HepG2 (cell line): ENCODE measurements around the gene TRERF1. TPM values are rescaled to one million over a fixed set of nuclear protein-coding genes. Genes with fewer than 3 reads are reported as not detected.

Experiments used
- ATAC-seq: fragments of 200-7000 bp; cut with Tn5 transposase; 3 replicates; pipeline ENCODE4 v1.9.1; 2020; ENCODE audit warnings: mild to moderate bottlenecking, moderate library complexity
- BruUV-seq: library from RNA; stranded (reverse); fragments of 400-500 nt; replicated peaks from 2 replicates; lab custom pipeline; 2021; lab: Mats Ljungman, UMichigan
- CTCF ChIA-PET: fragments of 300-600 bp; formaldehyde crosslinking; extraction: SDS; loops from one replicate; lab custom pipeline; 2021; ENCODE audit warnings: low total read pairs, inconsistent platforms, low intra/inter-chr PET ratio; lab: Yijun Ruan, JAX
- POLR2A ChIA-PET: fragments of 350-600 bp; sonication (Branson Sonifier 250); formaldehyde crosslinking; loops from one replicate; lab custom pipeline; 2020; ENCODE audit warnings: antibody characterized with exemption, inconsistent platforms; lab: Yijun Ruan, JAX
- DNase-seq: peaks from one replicate; pipeline ENCODE4 v3.0.0-alpha.2; 2015; ENCODE audit warnings: low spot score
- FAIRE-seq: peaks from 3 replicates; lab custom pipeline; 2011; peaks lifted over from hg19 to GRCh38; lab: Jason Lieb, UNC
- H2AFZ ChIP-seq: one replicate; pipeline ENCODE4 v1.6.1; 2011; ENCODE audit warnings: low read length, inconsistent platforms
- H3K27ac ChIP-seq: fragments of 300-600 bp; 3 replicates; pipeline ENCODE4 v1.8.0; 2011; ENCODE audit warnings: mixed run types, mild to moderate bottlenecking, mixed read lengths, low read length, inconsistent platforms; ENCODE audit not compliant: insufficient read depth; ENCODE audit errors: extremely low read length
- H3K27me3 ChIP-seq, 2 experiments: fragments of 200-600 bp in 1 of 2; 2 replicates in 1 of 2; 3 replicates in 1 of 2; pipeline versions ENCODE4 v1.6.0 to v1.8.0; 2011; ENCODE audit warnings: low read length in 2 of 2, mild to moderate bottlenecking in 2 of 2, moderate library complexity in 2 of 2, inconsistent platforms in 1 of 2; ENCODE audit not compliant: insufficient read depth in 2 of 2, control insufficient read depth in 1 of 2
- H3K36me3 ChIP-seq, 2 experiments: fragments of 200-600 bp in 1 of 2; replicated peaks in 1 of 2; 2 replicates in 1 of 2; 3 replicates in 1 of 2; pipeline versions ENCODE4 v1.5.1 to v1.8.0; 2011; ENCODE audit warnings: low read length in 2 of 2, inconsistent platforms in 1 of 2; ENCODE audit not compliant: insufficient read depth in 2 of 2, control insufficient read depth in 1 of 2
- H3K4me1 ChIP-seq: 2 replicates; pipeline ENCODE4 v1.5.1; 2012; ENCODE audit warnings: low read length, inconsistent platforms; ENCODE audit not compliant: insufficient read depth
- H3K4me2 ChIP-seq: 2 replicates; pipeline ENCODE4 v1.6.0; 2011; ENCODE audit warnings: low read depth, low read length, inconsistent platforms
- H3K4me3 ChIP-seq, 3 experiments: fragments of 200-600 bp in 1 of 3; sonication (generic), shearing (Covaris generic) in 1 of 3; replicated peaks in 1 of 3; 2 replicates each; pipeline ENCODE4 v1.5.1; 2011 to 2016; ENCODE audit warnings: low read length in 3 of 3, inconsistent platforms in 2 of 3, low read depth in 2 of 3, mild to moderate bottlenecking in 2 of 3, control low read depth in 1 of 3, mixed read lengths in 1 of 3; ENCODE audit not compliant: insufficient read depth in 1 of 3
- H3K79me2 ChIP-seq: one replicate; pipeline ENCODE4 v1.6.1; 2011; ENCODE audit warnings: low read length, inconsistent platforms; ENCODE audit not compliant: insufficient read depth
- H3K9ac ChIP-seq: 2 replicates; pipeline ENCODE4 v1.6.0; 2011; ENCODE audit warnings: mild to moderate bottlenecking, low read depth, low read length, inconsistent platforms; ENCODE audit not compliant: insufficient read depth
- H3K9me3 ChIP-seq: 2 replicates; pipeline ENCODE4 v1.5.1; 2012; ENCODE audit warnings: mild to moderate bottlenecking, low read length
- H4K20me1 ChIP-seq: 2 replicates; pipeline ENCODE4 v1.6.0; 2011; ENCODE audit warnings: inconsistent platforms, mild to moderate bottlenecking, low read length, moderate library complexity; ENCODE audit not compliant: insufficient read depth
- CEBPZ ChIP-seq: IDR thresholded peaks from 2 replicates; pipeline ENCODE4 v1.6.1; 2012; ENCODE audit warnings: low read length, improper control_type of control experiment
- MBNL3 ChIP-seq: fragments of 250-450 bp; sonication (Bioruptor Pico); conservative IDR thresholded peaks from 2 replicates; pipeline ENCODE4 v1.8.0; 2022; ENCODE audit warnings: mild to moderate bottlenecking, inconsistent platforms
- MLXIP ChIP-seq: sonication (generic); formaldehyde crosslinking; IDR thresholded peaks from 2 replicates; pipeline ENCODE4 v1.9.0; 2021; ENCODE audit warnings: missing genetic modification reagents, borderline replicate concordance
- PRDM10 ChIP-seq: sonication (generic); formaldehyde crosslinking; IDR thresholded peaks from 2 replicates; pipeline ENCODE4 v1.4.0; 2020; ENCODE audit warnings: low read depth, missing genetic modification reagents
- ZNF207 ChIP-seq: fragments of 450-650 bp; IDR thresholded peaks from 2 replicates; pipeline ENCODE4 v1.6.1; 2016; ENCODE audit warnings: antibody characterized with exemption, borderline replicate concordance
- WGBS: methylation state at CpG from one replicate; pipeline ENCODE4 v1.1.6; 2017; ENCODE audit warnings: low lambda C conversion rate; 5-methylcytosine and 5-hydroxymethylcytosine counted together
- in situ Hi-C: cut with HindIII; loops from 2 replicates; pipeline ENCODE4 v1.10.0; 2017; ENCODE audit warnings: low pct_unique_long_range_greater_than_20kb; ENCODE audit not compliant: extremely low pct_ligation_motif_present
- intact Hi-C: fragments of 100-400 bp; cut with micrococcal nuclease; formaldehyde crosslinking; loops from one replicate; pipeline ENCODE4 v1.10.0; 2022; ENCODE audit not compliant: unreplicated experiment
- polyA plus RNA-seq, 8 experiments: library from polyadenylated mRNA; depleted of rRNA in 3 of 8; stranded (reverse) in 7 of 8; unstranded in 1 of 8; fragments of >200 nt; fragmentation: Illumina TruSeq in 4 of 8; extraction: Trizol in 4 of 8; gene quantifications; 2 replicates each; pipeline versions ENCODE4 v1.2.1 to v1.2.3, GENCODE V29; 2011 to 2016; ENCODE audit warnings: low read depth in 4 of 8, missing spikeins in 1 of 8, mixed read lengths in 1 of 8; ENCODE audit not compliant: insufficient read depth in 1 of 8
- total RNA-seq, 5 experiments: library from RNA; depleted of rRNA; stranded (reverse); fragments of >200 nt; fragmentation: Illumina TruSeq; extraction: Trizol; gene quantifications; 2 replicates each; pipeline ENCODE4 v1.2.3, GENCODE V29; 2016; ENCODE audit warnings: low read depth in 1 of 5

The TRERF1 gene
- total and polyA plus RNA-seq, 2 of the 13 experiments (the other 11 are each of a cell fraction or from before 2014, with no cell fraction given), result 0.02 TPM; not detected in 1

GRCh38 chr6:42236682-42237473 lies 214.8 kb downstream of the TRERF1 start:
- no peaks in the 10 kb centered on the region for H3K9me3 ChIP-seq
- no peaks in the 10 kb centered on the region for H3K4me1 ChIP-seq
- ATAC-seq (no peak), DNase-seq (no peak)
- peaks cover 0 to 6% of the 10 kb centered on the region in 2 experiments; a peak in 3 of 5 replicates for H3K27me3 ChIP-seq
- ChIA-PET POLR2A (no interaction called here), CTCF (no interaction called here)
- no peaks in the 10 kb centered on the region for H3K79me2 ChIP-seq
- H4K20me1 ChIP-seq, result no peaks in the 10 kb centered on the region
- H3K36me3 ChIP-seq, result no peaks in the 10 kb centered on the region
- in situ Hi-C loops, result no loop called here
- TF ChIP-seq PRDM10 (CRISPR knock-in tag) (no peak), MLXIP (CRISPR knock-in tag) (no peak), CEBPZ (no peak), MBNL3 (CRISPR knock-in tag) (no peak), ZNF207 (no peak)
- TF ChIP-seq, all 625 proteins: peak for 0
- Histone ChIP-seq H3K4me3 (no peak overlapping the region), H3K27ac (no peak overlapping the region), H3K4me2 (no peak overlapping the region), H3K9ac (no peak overlapping the region), H2AFZ (no peak overlapping the region)
- WGBS, result 38% methylated on average over 5 of the region's 5 CpGs
- FAIRE-seq, result no peak
- intact Hi-C loops, result no loop called here
- no TSS peak for BruUV-seq
